NCI-H2196 (cell line): Measurements from ENCODE around the gene PIGS.

Experiments
- DNase-seq: peaks from one replicate; lab custom pipeline; 2025; ENCODE audit not compliant: unreplicated experiment; lab: John Stamatoyannopoulos, UW

PIGS gene

DNA sequence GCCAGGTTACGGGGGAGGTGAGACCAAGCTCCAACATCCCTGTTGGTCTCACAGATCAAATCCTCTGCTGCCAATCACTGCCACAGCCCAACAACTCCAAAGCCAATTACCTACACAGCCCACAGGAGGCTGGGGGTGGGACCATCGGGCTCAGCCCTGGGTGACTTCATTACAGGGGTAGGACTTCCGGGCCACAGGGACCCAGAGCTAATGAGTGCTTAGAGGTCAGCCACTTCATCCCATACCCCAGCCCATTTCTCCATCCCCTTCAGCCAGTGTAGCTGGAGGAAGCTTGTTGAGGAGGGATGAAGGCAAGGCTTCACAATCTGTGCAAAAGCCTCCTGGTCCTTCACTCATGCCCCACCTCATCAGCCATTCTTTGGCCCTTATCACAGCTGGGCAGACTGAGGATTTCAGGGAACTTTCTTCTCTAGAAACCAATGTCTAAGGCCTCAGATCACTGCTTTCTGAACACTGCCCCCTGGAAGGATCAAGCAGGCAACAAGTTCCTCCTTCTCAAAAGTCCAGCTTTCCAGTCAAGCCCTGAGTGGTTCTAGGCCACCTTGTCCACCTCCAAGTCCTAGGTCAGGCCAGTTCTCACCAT, 59.4 kb downstream of the PIGS start:
- DNase-seq = no peak

DNA sequence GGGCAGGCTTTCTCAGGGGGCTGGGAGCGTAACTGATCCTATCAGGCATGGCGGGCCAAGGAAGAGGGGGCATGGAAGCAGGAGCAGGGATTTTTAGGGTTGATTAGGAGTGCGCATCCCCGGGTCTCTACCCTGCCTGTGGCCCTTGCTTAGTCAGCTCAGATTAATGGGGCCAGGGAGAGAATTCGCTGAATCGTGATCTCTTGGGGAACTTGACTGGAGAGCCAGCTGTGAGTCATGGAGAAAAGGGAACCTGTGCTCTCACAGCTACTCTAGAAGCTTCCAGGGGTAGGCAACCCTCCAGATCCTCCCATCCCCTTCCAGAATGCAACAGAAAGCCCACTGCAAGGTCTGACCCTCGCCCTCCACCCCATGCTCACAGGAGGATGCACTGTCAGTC, 61.5 kb downstream of the PIGS start:
- DNase-seq = no peak

DNA sequence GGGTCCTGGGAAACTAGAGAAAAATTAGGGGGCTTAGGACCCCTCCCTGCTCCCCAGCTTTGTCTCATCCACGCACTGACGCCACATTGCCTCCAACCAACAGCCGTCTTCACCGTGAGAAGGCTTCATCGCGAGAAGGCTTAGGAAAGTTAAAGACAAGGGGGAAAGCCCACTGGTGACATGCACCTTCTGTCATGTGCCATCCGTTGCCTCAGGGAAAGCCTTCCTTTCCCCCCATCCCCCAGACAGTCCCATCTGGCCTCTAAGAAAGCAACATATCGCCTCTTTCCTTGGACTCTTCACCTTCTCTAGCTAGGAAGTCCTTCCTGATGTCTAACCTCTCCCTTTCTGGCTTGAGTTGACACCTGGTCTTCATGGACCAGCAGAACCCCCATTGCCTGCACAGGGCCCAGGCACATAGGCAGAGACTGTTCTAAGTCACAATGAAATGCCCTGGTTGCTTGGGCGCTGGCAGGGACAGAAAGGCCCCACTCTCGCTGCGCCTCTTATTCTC, 63.1 kb downstream of the PIGS start:
- no peak for DNase-seq

DNA sequence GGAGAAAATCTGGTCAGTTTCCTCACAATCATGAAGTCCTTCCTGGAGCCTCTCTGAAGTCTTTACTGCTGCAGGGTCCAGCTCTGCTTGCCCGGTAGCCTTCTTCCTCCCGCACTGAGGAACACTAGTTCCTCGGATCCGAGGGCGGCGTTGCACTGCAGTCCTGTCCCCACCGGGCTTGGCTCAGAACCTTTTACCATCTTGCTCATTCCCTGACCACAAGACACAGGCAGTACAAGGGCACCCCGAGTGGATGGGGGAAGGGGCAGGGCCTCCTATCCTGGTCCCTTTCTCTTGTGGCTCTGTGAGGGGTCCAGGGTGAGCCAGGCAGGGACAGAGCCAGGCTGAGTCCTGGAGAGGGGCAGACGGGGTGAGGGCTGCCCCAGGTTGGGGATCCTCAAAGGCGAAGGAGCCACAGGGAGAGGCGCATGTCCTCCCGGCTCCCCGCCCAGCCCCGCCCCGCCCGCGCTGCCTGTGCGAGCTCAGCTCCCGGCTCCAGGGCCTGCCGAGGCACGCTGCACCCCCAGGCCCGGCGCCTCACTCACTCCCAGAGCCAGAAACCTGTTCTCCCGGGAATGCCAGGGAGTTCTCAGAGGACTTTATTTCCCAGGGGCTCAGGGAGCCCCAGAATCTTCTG, 63.6 kb downstream of the PIGS start:
- no peak for DNase-seq

DNA sequence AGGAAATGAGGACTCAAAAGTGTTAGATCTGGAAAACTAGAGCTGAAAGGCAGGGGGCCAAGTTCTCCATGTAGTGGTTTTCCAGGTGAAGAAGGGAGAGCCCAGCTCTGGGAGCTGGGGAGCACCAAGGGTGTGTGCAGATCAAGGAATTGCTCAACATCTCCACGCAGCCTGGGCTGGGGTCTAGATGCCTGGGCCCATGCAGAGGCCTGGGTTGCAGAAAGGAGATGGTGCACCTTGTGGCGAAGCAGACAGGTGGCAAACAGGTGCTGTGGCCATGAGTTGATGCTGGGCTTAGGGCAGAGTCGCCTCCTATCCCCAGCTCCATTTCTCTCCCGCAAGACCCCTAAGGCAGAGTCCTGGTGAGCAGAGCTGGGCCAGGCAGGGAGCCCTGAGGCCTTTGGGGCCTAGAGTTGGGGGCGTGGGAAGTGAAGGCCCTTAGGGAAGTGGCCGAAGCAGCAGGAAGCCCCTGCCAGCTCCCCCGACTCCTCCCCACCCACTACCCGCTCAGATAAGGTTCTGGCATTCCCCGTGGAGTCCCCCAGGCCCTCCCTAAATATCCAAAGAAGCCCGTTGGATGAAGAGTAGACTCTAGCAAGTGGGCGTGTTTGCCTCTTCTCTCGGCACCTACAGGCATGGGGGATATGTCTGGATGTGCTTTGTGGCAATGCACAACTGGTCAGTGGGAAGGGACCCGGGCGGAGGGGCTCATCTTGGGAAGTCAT, 64.4 kb downstream of the PIGS start:
- DNase-seq = no peak

DNA sequence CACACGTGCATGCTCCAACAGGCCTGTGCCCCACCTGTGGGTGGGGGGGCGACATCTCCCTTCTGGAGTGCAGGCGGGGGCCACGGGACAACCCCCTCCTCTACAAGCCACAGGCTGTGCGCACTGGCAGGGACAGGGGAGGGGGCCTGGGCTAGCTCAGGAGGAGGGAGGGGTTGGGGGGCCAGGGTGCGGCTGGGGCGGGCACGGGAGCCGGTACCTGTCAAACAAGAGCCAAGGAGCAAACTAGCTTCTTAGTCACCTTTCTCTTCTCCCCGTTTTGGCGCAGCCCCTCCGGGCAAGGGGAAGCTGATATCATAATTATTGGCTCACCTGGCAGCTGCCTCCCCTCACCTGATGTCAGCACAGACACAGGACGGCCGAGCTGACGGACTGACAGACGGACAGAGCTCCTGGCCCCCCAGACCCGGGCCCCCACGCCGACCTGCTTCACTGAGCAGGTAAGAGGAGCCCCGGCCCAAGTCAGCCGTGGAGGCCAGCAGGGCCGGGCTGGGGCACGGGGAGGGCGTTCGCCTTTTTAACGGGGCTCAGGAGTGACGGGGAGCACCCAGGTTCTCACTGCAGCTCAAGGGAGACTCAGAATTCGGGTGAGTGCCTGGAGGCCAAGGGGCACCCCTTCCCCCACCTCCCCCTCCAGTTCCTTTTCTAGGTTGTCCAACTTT, 65.2 kb downstream of the PIGS start, which contains the start of gene FOXN1:
Gene FOXN1 (plus strand): TSS at position 363 of the 680 bp plus-strand sequence. CDS start 17,622 bp downstream, outside the sequence.
- DNase-seq = no peak

DNA sequence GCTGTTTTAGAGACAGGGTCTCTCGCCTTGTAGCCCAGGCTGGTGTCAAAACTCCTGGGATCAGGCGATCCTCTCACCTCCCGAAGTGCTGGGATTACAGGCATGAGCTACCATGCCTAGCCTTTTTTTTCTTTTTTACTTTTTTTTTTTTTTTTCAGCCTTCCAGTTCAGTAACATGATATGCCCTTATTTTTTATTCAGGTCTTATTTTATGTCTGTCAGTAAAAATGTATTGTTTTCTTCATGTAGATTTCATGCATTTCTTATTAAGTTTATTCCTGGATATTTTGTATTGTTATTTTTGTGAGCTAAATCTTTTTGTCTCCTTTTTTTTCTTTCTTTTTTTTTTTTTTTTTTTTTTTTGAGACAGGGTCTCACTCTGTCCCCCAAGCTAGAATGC, 67.9 kb downstream of the PIGS start:
- no peak for DNase-seq
